Tibial nerve (tissue), 4 donors: Measurements from ENCODE around the gene CLEC14A. TPM values are rescaled to one million over a fixed set of nuclear protein-coding genes. Genes with fewer than 3 reads are reported as not detected.

ENCODE experiments used
- DNase-seq, 2 donors: peaks; one replicate each; pipeline ENCODE4 v3.0.0-alpha.2; 2019; ENCODE audit warnings: low spot score in 2 of 2
- H3K27ac ChIP-seq, 4 donors: fragments of 200-600 bp; sonication (generic) in 3 of 4; one replicate each; pipeline ENCODE4 v1.5.1; 2017 to 2019; ENCODE audit warnings: mild to moderate bottlenecking in 1 of 4
- H3K27me3 ChIP-seq, 2 donors: fragments of 200-600 bp; sonication (generic) in 1 of 2; one replicate each; pipeline versions ENCODE4 v1.5.1 to v1.6.0; 2017 to 2019
- H3K36me3 ChIP-seq, 3 donors: fragments of 200-600 bp; sonication (generic); one replicate each; pipeline ENCODE4 v1.5.1; 2018 to 2019
- H3K4me1 ChIP-seq, 4 donors: fragments of 200-600 bp; sonication (generic) in 3 of 4; one replicate each; pipeline ENCODE4 v1.5.1; 2017 to 2019
- H3K4me3 ChIP-seq, 4 donors: fragments of 200-600 bp; sonication (generic) in 3 of 4; one replicate each; pipeline ENCODE4 v1.5.1; 2017 to 2019; ENCODE audit warnings: mild to moderate bottlenecking in 1 of 4, moderate library complexity in 1 of 4
- H3K9me3 ChIP-seq, 4 donors: fragments of 200-600 bp; sonication (generic) in 3 of 4; one replicate each; pipeline ENCODE4 v1.5.1; 2017 to 2019
- CTCF ChIP-seq, 5 experiments: fragments of 200-600 bp in 3 of 5; fragments of 450-650 bp in 2 of 5; sonication (generic) in 3 of 5; IDR thresholded peaks; one replicate each; pipeline ENCODE4 v1.5.1; 2016 to 2019; ENCODE audit warnings: antibody characterized with exemption in 5 of 5, mild to moderate bottlenecking in 3 of 5, moderate library complexity in 2 of 5
- EP300 ChIP-seq, 2 donors: sonication (generic); formaldehyde crosslinking; IDR thresholded peaks; one replicate each; pipeline ENCODE4 v1.6.1; 2017; ENCODE audit warnings: antibody characterized with exemption in 2 of 2, mild to moderate bottlenecking in 1 of 2
- POLR2A ChIP-seq, 2 donors: fragments of 450-650 bp; IDR thresholded peaks; one replicate each; pipeline ENCODE4 v1.6.1; 2017; ENCODE audit warnings: antibody characterized with exemption in 2 of 2, mild to moderate bottlenecking in 2 of 2, moderate library complexity in 2 of 2
- WGBS, 2 donors: methylation state at CpG; one replicate each; pipeline ENCODE4 v1.1.5; 2018; 5-methylcytosine and 5-hydroxymethylcytosine counted together
- total RNA-seq, 4 donors: library from RNA; depleted of rRNA; stranded (reverse); fragments of >200 nt; gene quantifications; one replicate each; pipeline ENCODE4 v1.1.0, GENCODE V29; 2016

Gene CLEC14A
- total RNA-seq, 4 donors from 2014 or later = 28.5 to 76.5 (median 64.3) TPM

GRCh38 chr14:38221077-38221476 lies 34.8 kb downstream of the CLEC14A start:
- no peaks in the 10 kb centered on the region for H3K4me1 ChIP-seq
- no peak overlapping the region for H3K27ac ChIP-seq
- TF ChIP-seq CTCF (IDR thresholded peaks at IDR 0.05) = no peak
- no peak for TF ChIP-seq EP300 (IDR thresholded peaks at IDR 0.05)
- no peak for TF ChIP-seq POLR2A (IDR thresholded peaks at IDR 0.05)
- no peaks in the 10 kb centered on the region for H3K9me3 ChIP-seq
- no peaks in the 10 kb centered on the region for H3K27me3 ChIP-seq
- H3K4me3 ChIP-seq = no peak overlapping the region
- DNase-seq = no peak
- no peaks in the 10 kb centered on the region for H3K36me3 ChIP-seq
- 71 to 72% methylated on average over 3 of the region's 3 CpGs for WGBS, 2 donors

GRCh38 chr14:38217553-38217952 lies 38.3 kb downstream of the CLEC14A start:
- no peak overlapping the region for H3K4me3 ChIP-seq
- no peaks in the 10 kb centered on the region for H3K36me3 ChIP-seq
- DNase-seq = no peak
- TF ChIP-seq CTCF (IDR thresholded peaks at IDR 0.05) = no peak
- no peak for TF ChIP-seq POLR2A (IDR thresholded peaks at IDR 0.05)
- no peak for TF ChIP-seq EP300 (IDR thresholded peaks at IDR 0.05)
- no peaks in the 10 kb centered on the region for H3K9me3 ChIP-seq
- peaks cover 0 to 5% of the 10 kb centered on the region in 2 donors for H3K27me3 ChIP-seq
- no peak overlapping the region for H3K27ac ChIP-seq
- 78 to 80% methylated on average over 2 of the region's 2 CpGs for WGBS, 2 donors
- H3K4me1 ChIP-seq = no peaks in the 10 kb centered on the region

GRCh38 chr14:38213001-38213400 lies 42.9 kb downstream of the CLEC14A start:
- peaks cover 0 to 39% (median 7%) of the 10 kb centered on the region in 4 donors for H3K4me1 ChIP-seq
- H3K9me3 ChIP-seq = no peaks in the 10 kb centered on the region
- WGBS, 2 donors = 81 to 83% methylated on average over 2 of the region's 2 CpGs
- H3K27me3 ChIP-seq = peaks cover 0 to 44% of the 10 kb centered on the region in 2 donors
- no peaks in the 10 kb centered on the region for H3K36me3 ChIP-seq
- TF ChIP-seq POLR2A (IDR thresholded peaks at IDR 0.05) = no peak
- no peak for TF ChIP-seq CTCF (IDR thresholded peaks at IDR 0.05)
- no peak for TF ChIP-seq EP300 (IDR thresholded peaks at IDR 0.05)
- no peak for DNase-seq
- H3K4me3 ChIP-seq = no peak overlapping the region
- no peak overlapping the region for H3K27ac ChIP-seq

GRCh38 chr14:38212111-38212510 lies 43.8 kb downstream of the CLEC14A start:
- Histone ChIP-seq H3K9me3 (no peaks in the 10 kb centered on the region), H3K27me3 (peaks cover 0 to 44% of the 10 kb centered on the region in 2 donors), H3K4me3 (no peak overlapping the region), H3K4me1 (peaks cover 0 to 44% (median 7%) of the 10 kb centered on the region in 4 donors), H3K36me3 (no peaks in the 10 kb centered on the region), H3K27ac (no peak overlapping the region)
- no peak for TF ChIP-seq POLR2A (IDR thresholded peaks at IDR 0.05)
- TF ChIP-seq EP300 (IDR thresholded peaks at IDR 0.05) = no peak
- no peak for TF ChIP-seq CTCF (IDR thresholded peaks at IDR 0.05)
- DNase-seq = no peak

GRCh38 chr14:38211255-38211735 lies 44.6 kb downstream of the CLEC14A start:
- no peaks in the 10 kb centered on the region for H3K9me3 ChIP-seq
- H3K36me3 ChIP-seq = no peaks in the 10 kb centered on the region
- no peak for DNase-seq
- TF ChIP-seq POLR2A (IDR thresholded peaks at IDR 0.05) (no peak), CTCF (IDR thresholded peaks at IDR 0.05) (no peak)
- WGBS, 2 donors = 9 to 11% methylated on average over 23 to 34 of the region's 34 CpGs
- H3K4me1 ChIP-seq = peaks cover 0 to 44% (median 7%) of the 10 kb centered on the region in 4 donors
- H3K27me3 ChIP-seq = peaks cover 0 to 44% of the 10 kb centered on the region in 2 donors
- H3K4me3 ChIP-seq = peak overlapping the region; percentile 5 to 50 (median 17)
- no peak overlapping the region for H3K27ac ChIP-seq
